K562 (cell line): ENCODE data around the gene FBXO4. TPM values are rescaled to one million over a fixed set of nuclear protein-coding genes. Genes with fewer than 3 reads are reported as not detected.

Source experiments
- ATAC-seq: fragments of 200-7000 bp; cut with Tn5 transposase; 3 replicates; pipeline ENCODE4 v1.9.1; 2020; ENCODE audit warnings: moderate library complexity
- BruUV-seq: library from RNA; stranded (reverse); fragments of 400-500 nt; replicated peaks from 2 replicates; lab custom pipeline; 2021; lab: Mats Ljungman, UMichigan
- CTCF ChIA-PET: fragments of 300-600 bp; formaldehyde crosslinking; extraction: SDS; loops from one replicate; lab custom pipeline; 2021; ENCODE audit warnings: low intra/inter-chr PET ratio; lab: Yijun Ruan, JAX
- POLR2A ChIA-PET: fragments of 300-600, 350-650 bp; sonication (Branson Sonifier 250); formaldehyde crosslinking; extraction: SDS; loops from one replicate; lab custom pipeline; 2021; ENCODE audit warnings: antibody characterized with exemption, inconsistent platforms; lab: Yijun Ruan, JAX
- DNase-seq, 4 experiments: peaks; one replicate each; pipeline versions ENCODE4 v3.0.0 to v3.0.0-alpha.2; 2011 to 2018; ENCODE audit warnings: low spot score in 3 of 4, mixed read lengths in 3 of 4; ENCODE audit errors: extremely low read depth in 1 of 4
- FAIRE-seq: peaks from 2 replicates; lab custom pipeline; 2011; peaks lifted over from hg19 to GRCh38; lab: Jason Lieb, UNC
- H2AFZ ChIP-seq: 2 replicates; pipeline ENCODE4 v1.6.0; 2011; ENCODE audit warnings: low read depth, low read length, control low read depth, inconsistent platforms
- H3K27ac ChIP-seq: fragments of 200-600 bp; 3 replicates; pipeline ENCODE4 v1.8.0; 2011; ENCODE audit warnings: low read depth, mild to moderate bottlenecking, control low read depth, inconsistent platforms, low read length, moderate library complexity, mixed read lengths; ENCODE audit errors: extremely low read depth
- H3K27me3 ChIP-seq, 2 experiments: fragments of 300-600 bp in 1 of 2; 2 replicates in 1 of 2; 3 replicates in 1 of 2; pipeline versions ENCODE4 v1.6.0 to v1.8.0; 2011; ENCODE audit warnings: inconsistent platforms in 2 of 2, low read length in 2 of 2, mild to moderate bottlenecking in 1 of 2, mixed read lengths in 1 of 2, moderate library complexity in 1 of 2; ENCODE audit not compliant: control insufficient read depth in 2 of 2, insufficient read depth in 2 of 2
- H3K36me3 ChIP-seq: fragments of 300-600 bp; 3 replicates; pipeline ENCODE4 v1.8.0; 2011; ENCODE audit warnings: mild to moderate bottlenecking, low read length, inconsistent platforms; ENCODE audit not compliant: control insufficient read depth, insufficient read depth
- H3K4me1 ChIP-seq, 2 experiments: fragments of 200-600 bp in 1 of 2; replicated peaks in 1 of 2; 2 replicates in 1 of 2; 3 replicates in 1 of 2; pipeline versions ENCODE4 v1.5.1 to v1.8.0; 2011; ENCODE audit warnings: inconsistent platforms in 2 of 2, low read length in 2 of 2, mild to moderate bottlenecking in 1 of 2, mixed read lengths in 1 of 2, moderate library complexity in 1 of 2; ENCODE audit not compliant: control insufficient read depth in 2 of 2, insufficient read depth in 2 of 2
- H3K4me2 ChIP-seq: 2 replicates; pipeline ENCODE4 v1.6.1; 2011; ENCODE audit warnings: low read length, control low read depth, inconsistent platforms, mixed read lengths; ENCODE audit not compliant: insufficient read depth
- H3K4me3 ChIP-seq: fragments of 200-600 bp; sonication (generic), shearing (Covaris generic); 2 replicates; pipeline ENCODE4 v1.5.1; 2016; ENCODE audit warnings: control low read depth, inconsistent platforms
- H3K79me2 ChIP-seq: fragments of 200-600 bp; 3 replicates; pipeline ENCODE4 v1.8.0; 2011; ENCODE audit warnings: low read length, inconsistent platforms; ENCODE audit not compliant: control insufficient read depth, insufficient read depth
- H3K9ac ChIP-seq, 2 experiments: 2 replicates each; pipeline versions ENCODE4 v1.6.0 to v1.6.1; 2011; ENCODE audit warnings: low read depth in 2 of 2, low read length in 2 of 2, control low read depth in 1 of 2, inconsistent platforms in 1 of 2, mild to moderate bottlenecking in 1 of 2, mixed read lengths in 1 of 2; ENCODE audit not compliant: insufficient read depth in 1 of 2
- H3K9me1 ChIP-seq: one replicate; pipeline ENCODE4 v1.6.0; 2011; ENCODE audit warnings: inconsistent platforms, mild to moderate bottlenecking, low read length, moderate library complexity; ENCODE audit not compliant: control insufficient read depth, insufficient read depth
- H3K9me3 ChIP-seq: replicated peaks from 2 replicates; pipeline ENCODE4 v1.5.1; 2011; ENCODE audit warnings: low read depth, low read length, inconsistent platforms; ENCODE audit not compliant: control insufficient read depth, insufficient read depth
- H4K20me1 ChIP-seq: replicated peaks from 2 replicates; pipeline ENCODE4 v1.6.1; 2011; ENCODE audit warnings: low read length, inconsistent platforms, mixed read lengths; ENCODE audit not compliant: control insufficient read depth, insufficient read depth
- CBX3 ChIP-seq, 2 experiments: IDR thresholded peaks; 1 replicate in 1 of 2; 2 replicates in 1 of 2; pipeline ENCODE4 v1.6.1; 2012; ENCODE audit warnings: inconsistent platforms in 2 of 2, low read length in 2 of 2, borderline replicate concordance in 1 of 2, control low read depth in 1 of 2
- EP300 ChIP-seq: IDR thresholded peaks from 2 replicates; pipeline ENCODE4 v1.6.1; 2012; ENCODE audit warnings: low read length, improper control_type of control experiment
- SAP30 ChIP-seq: fragments of 200-600 bp; sonication (generic); IDR thresholded peaks from 2 replicates; pipeline ENCODE4 v1.6.1; 2012; ENCODE audit warnings: borderline replicate concordance, low read depth, mild to moderate bottlenecking, moderate library complexity, low read length, control low read depth, inconsistent platforms; ENCODE audit not compliant: insufficient read depth, poor library complexity, severe bottlenecking
- SMAD1 ChIP-seq: fragments of 150-350 bp; IDR thresholded peaks from 2 replicates; pipeline ENCODE4 v1.6.1; 2014; ENCODE audit warnings: low read length, low read depth; ENCODE audit not compliant: partially characterized antibody
- XRCC5 ChIP-seq: fragments of 200-400 bp; formaldehyde crosslinking; IDR thresholded peaks from 2 replicates; pipeline ENCODE4 v1.6.1; 2017; ENCODE audit warnings: low read depth, mild to moderate bottlenecking, low read length
- ZNF431 ChIP-seq: sonication (generic); formaldehyde crosslinking; IDR thresholded peaks from 2 replicates; pipeline ENCODE4 v1.8.0; 2022; ENCODE audit warnings: mild to moderate bottlenecking, missing genetic modification reagents
- WGBS: fragments of 100-300 bp; shearing (Covaris generic); methylation state at CpG from one replicate; pipeline ENCODE4 v1.1.6; 2016; ENCODE audit warnings: low coverage, mixed read lengths; ENCODE audit not compliant: insufficient coverage; ENCODE audit errors: missing lambda C conversion rate; 5-methylcytosine and 5-hydroxymethylcytosine counted together
- in situ Hi-C: fragments of 300-500 bp; cut with MboI; formaldehyde crosslinking; loops from 4 replicates; pipeline ENCODE4 v1.15.0; 2018; ENCODE audit warnings: inconsistent platforms, mixed read lengths
- intact Hi-C: fragments of 100-400 bp; cut with micrococcal nuclease; formaldehyde crosslinking; loops from 2 replicates; pipeline ENCODE4 v1.14.2; 2022
- polyA plus RNA-seq, 8 experiments: library from polyadenylated mRNA; depleted of rRNA in 4 of 8; stranded (reverse) in 5 of 8; unstranded in 3 of 8; fragments of >200 nt; fragmentation: Nextera tagmentation in 2 of 8; fragmentation: Illumina TruSeq in 1 of 8; extraction: Ambion mirVana in 2 of 8; extraction: Trizol in 1 of 8; gene quantifications; 2 replicates each; pipeline versions ENCODE4 v1.2.1 to v1.2.3, GENCODE V29; 2011 to 2014; ENCODE audit warnings: inconsistent platforms in 1 of 8, missing spikeins in 1 of 8
- total RNA-seq, 7 experiments: library from RNA; depleted of rRNA in 6 of 7; stranded (reverse); fragments of >200 nt in 6 of 7; fragmentation: Illumina TruSeq in 2 of 7; extraction: Trizol in 2 of 7; gene quantifications; 2 replicates each; pipeline versions ENCODE4 v1.2.1 to v1.2.3, GENCODE V29; 2011 to 2021; ENCODE audit warnings: low replicate concordance in 1 of 7
- TF ChIP-seq, protein P1 (sequence below): sonication (generic); formaldehyde crosslinking; IDR thresholded peaks from 2 replicates; pipeline ENCODE4 v1.8.1; 2023; ENCODE audit warnings: mild to moderate bottlenecking, missing genetic modification reagents
- TF ChIP-seq, protein P2 (sequence below): fragments of 450-650 bp; conservative IDR thresholded peaks from 2 replicates; pipeline ENCODE4 v1.6.1; 2016; ENCODE audit warnings: missing genetic modification characterization, low read depth, mild to moderate bottlenecking, missing compliant biosample characterization, moderate library complexity
- TF ChIP-seq, protein P3 (sequence below): sonication (generic); formaldehyde crosslinking; IDR thresholded peaks from 2 replicates; pipeline ENCODE4 v1.9.0; 2022; ENCODE audit warnings: mild to moderate bottlenecking, missing genetic modification reagents

Gene FBXO4
- total and polyA plus RNA-seq, 9 of the 15 experiments (the other 6 are each of a cell fraction or from before 2014, with no cell fraction given), result 5.9 to 33.4 (median 19.6) TPM

DNA sequence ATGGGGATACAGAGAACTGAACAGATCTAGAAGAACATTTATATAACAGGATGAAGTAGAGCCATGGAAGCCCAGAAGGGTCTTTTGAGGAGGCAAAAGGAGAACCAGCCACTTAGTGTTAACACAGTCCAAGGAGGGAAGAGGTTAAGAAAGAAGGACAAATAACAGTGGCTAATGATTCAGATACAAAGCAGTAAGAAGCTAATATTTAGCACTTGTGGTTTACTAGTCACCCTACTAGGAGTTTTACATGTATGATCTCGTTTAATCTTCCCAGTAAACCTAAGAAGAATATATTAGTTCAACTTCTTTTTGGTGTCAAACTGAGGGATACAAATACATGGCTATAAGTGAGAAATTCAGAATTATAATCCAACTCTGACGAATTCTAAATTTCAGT is 7.7 kb downstream of the FBXO4 start:
- ChIA-PET POLR2A (no interaction called here), CTCF (no interaction called here)
- Histone ChIP-seq H3K27me3 (no peaks in the 10 kb centered on the region), H3K27ac (no peak overlapping the region), H3K4me1 (no peaks in the 10 kb centered on the region), H3K4me2 (no peak overlapping the region)
- ATAC-seq, result no peak
- TF ChIP-seq, protein P1, sequence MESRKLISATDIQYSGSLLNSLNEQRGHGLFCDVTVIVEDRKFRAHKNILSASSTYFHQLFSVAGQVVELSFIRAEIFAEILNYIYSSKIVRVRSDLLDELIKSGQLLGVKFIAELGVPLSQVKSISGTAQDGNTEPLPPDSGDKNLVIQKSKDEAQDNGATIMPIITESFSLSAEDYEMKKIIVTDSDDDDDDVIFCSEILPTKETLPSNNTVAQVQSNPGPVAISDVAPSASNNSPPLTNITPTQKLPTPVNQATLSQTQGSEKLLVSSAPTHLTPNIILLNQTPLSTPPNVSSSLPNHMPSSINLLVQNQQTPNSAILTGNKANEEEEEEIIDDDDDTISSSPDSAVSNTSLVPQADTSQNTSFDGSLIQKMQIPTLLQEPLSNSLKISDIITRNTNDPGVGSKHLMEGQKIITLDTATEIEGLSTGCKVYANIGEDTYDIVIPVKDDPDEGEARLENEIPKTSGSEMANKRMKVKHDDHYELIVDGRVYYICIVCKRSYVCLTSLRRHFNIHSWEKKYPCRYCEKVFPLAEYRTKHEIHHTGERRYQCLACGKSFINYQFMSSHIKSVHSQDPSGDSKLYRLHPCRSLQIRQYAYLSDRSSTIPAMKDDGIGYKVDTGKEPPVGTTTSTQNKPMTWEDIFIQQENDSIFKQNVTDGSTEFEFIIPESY (CRISPR knock-in tag), result no peak
- TF ChIP-seq EP300 (no peak), SMAD1 (no peak), XRCC5 (no peak), SAP30 (no peak), CBX3 (IDR thresholded peaks at IDR 0.05; ENCODE audit: borderline replicate concordance in 1 of 2, low read length in 2 of 2) (no peak), ZNF431 (no peak)
- TF ChIP-seq, protein P2, sequence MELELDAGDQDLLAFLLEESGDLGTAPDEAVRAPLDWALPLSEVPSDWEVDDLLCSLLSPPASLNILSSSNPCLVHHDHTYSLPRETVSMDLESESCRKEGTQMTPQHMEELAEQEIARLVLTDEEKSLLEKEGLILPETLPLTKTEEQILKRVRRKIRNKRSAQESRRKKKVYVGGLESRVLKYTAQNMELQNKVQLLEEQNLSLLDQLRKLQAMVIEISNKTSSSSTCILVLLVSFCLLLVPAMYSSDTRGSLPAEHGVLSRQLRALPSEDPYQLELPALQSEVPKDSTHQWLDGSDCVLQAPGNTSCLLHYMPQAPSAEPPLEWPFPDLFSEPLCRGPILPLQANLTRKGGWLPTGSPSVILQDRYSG (tag), result no peak
- TF ChIP-seq, protein P3, sequence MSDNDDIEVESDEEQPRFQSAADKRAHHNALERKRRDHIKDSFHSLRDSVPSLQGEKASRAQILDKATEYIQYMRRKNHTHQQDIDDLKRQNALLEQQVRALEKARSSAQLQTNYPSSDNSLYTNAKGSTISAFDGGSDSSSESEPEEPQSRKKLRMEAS (CRISPR knock-in tag), result no peak
- TF ChIP-seq, all 486 proteins: peak for 0
- Histone ChIP-seq H3K9me1 (no peaks in the 10 kb centered on the region), H3K9me3 (no peaks in the 10 kb centered on the region; the same call in 1 of the 2 replicates), H3K36me3 (peaks cover 38% of the 10 kb centered on the region; the same call in 2 of the 3 replicates), H2AFZ (no peak overlapping the region), H3K9ac (no peak overlapping the region), H3K4me3 (no peak overlapping the region), H3K79me2 (no peaks in the 10 kb centered on the region; the same call in 2 of the 3 replicates), H4K20me1 (no peaks in the 10 kb centered on the region)
- BruUV-seq, result no TSS peak
- FAIRE-seq (no peak), DNase-seq (no peak)
- intact Hi-C loops, result no loop called here
- in situ Hi-C loops, result no loop called here
- 56% methylated on average over 2 of the region's 2 CpGs for WGBS
